Measurements from ENCODE around the gene FREM1.
A peak's percentile ranks its signal among the peaks of the same experiment; 100 is the strongest.

The FREM1 gene

GRCh38 chr9:14909181-14909580 lies 1.0 kb downstream of the FREM1 start:
- no peak for DNase-seq

- DNase-seq = no peak
Measured at GRCh38 chr9:14908295-14909180, 1.7 kb downstream of the FREM1 start.

- DNase-seq = no peak
Measured at GRCh38 chr9:14907696-14908095, 2.5 kb downstream of the FREM1 start.

DNA sequence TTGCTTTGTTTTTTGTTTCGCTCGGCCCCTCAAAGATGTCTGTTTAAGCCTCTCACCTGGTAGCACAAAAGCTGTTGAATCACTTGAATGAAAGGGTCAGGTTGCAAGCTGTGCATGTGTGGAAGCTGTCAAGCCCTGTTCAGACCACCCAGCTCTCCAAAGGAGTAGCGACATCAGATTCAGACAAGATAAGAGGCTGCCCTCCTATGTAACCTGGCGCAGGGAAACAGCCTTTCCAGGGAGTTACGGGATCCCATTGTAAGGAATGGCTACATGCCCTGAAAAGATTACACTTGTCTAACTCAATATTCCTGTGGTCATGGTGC lies 2.9 kb downstream of the FREM1 start:
- no peak for DNase-seq

- DNase-seq = no peak
Measured at GRCh38 chr9:14906644-14907359, 3.4 kb downstream of the FREM1 start.

GRCh38 chr9:14906000-14906399 lies 4.2 kb downstream of the FREM1 start:
- DNase-seq = no peak

DNA sequence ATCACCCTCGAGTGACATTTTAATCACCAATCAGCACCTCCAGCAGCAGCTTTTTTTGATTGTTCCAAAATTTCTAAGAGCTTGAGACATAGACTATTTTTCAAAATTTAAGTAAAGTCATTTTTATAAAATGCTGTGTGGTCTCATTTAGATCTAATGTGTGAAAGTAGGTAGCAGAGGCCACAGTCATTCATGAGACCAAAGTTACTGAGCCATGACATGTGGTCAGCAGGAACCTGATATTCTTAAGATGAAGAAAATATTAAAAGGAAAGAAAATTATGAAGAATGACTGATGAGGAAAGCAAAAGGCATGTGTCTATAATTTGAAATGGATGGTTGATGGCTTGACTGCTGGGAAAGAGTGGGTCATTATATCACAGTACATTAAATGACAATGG lies 7.2 kb downstream of the FREM1 start:
- DNase-seq = no peak

- no peak for DNase-seq
Measured at GRCh38 chr9:14902561-14902960, 7.7 kb downstream of the FREM1 start.

DNA sequence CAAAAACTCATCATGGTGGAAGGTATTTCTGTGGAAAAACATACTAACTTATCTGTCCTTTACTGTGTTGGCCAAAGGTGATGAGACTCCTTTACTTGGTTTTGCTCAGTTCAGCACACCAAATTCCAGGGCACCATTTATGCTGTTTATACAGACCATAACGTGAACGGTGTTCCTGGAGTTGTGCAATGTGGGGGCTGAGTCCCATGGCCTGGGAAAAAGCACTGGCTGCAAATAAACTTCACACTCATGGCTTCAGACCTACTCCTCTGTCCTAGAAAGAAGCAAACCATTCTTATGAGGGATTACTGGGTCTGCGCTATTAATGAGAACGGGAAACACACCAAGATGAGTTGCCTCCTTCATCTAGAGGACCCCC lies 10.4 kb downstream of the FREM1 start:
- no peak for DNase-seq

- no peak for DNase-seq
Measured at GRCh38 chr9:14899042-14899814, 11.0 kb downstream of the FREM1 start.

DNA sequence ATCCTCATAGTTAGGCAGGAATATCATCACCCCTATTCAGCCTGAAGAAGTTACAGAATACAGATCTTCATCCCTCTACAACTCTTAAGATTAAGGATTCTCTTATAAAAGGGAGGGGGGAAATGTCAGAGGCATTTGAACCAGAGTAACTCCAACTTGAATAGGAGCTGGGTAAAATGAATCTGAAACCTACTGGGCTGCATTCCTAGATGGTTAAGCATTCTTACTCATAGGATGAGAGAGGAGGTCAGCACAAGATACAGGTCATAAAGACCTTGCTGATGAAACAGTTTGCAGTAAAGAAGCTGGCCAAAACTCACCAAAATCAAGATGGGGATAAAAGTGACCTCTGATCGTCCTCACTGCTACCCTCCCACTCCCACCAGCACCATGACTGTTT lies 14.4 kb downstream of the FREM1 start:
- peak in 1 of 3 donors; percentile 16 for DNase-seq

DNA sequence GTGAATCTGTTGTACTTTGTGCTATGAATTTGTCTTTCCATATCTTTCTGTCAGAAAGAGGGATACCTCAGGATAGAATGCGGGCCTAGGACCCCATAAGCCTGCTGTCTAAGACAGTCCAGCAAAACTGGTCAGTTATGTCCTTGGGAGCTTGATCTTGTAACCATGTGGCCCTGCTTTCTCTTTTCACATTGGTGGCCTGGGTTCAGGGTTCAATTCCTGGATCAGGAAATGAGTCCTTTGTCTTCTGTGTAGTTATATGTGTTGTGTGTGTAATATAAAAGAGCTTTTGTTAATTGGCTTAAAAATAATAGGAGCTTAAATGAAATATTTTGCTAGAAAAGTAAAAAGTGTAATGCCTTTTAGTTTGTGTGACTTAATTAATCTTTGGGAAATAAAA lies 16.9 kb downstream of the FREM1 start:
- no peak for DNase-seq

DNA sequence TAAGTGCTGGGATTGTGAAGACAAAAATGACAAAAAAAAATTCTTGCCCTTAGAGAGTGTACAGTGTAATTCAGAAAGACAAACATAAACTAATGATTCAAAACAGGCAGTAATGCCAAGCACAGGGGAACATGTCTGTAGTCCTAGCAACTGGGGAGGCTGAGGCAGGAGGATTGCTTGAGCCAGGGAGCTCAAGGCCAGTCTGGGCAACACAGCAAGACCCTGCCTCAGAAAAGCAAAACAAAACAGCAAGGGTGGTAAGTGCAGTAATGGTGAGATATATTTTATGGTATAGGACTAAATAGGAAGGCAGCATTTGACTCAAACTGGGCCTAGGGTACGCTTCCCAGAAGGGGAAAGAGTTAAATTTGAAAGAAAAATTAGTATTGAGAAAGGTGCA lies 18.9 kb downstream of the FREM1 start:
- DNase-seq = no peak

- no peak for DNase-seq
Measured at GRCh38 chr9:14889451-14889850, 20.8 kb downstream of the FREM1 start.

DNA sequence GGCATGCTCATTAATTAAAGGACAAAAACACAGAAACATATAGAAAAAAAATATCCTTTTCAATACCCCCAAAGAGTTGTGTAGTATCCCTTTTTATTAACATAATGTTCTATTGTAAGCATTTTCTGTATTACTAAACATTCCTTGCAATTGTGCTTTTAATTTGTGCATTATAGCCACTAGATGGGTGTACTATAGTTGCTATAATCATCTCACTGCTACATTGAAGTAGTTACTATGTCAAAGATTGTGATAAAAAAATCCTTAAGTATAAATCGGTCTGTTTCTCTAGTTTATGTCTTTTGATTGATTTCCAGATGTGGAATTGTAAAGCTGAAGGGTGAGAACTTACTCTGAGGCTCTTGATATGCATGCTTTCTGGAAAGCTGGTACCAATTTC lies 21.4 kb downstream of the FREM1 start:
- DNase-seq = no peak

DNA sequence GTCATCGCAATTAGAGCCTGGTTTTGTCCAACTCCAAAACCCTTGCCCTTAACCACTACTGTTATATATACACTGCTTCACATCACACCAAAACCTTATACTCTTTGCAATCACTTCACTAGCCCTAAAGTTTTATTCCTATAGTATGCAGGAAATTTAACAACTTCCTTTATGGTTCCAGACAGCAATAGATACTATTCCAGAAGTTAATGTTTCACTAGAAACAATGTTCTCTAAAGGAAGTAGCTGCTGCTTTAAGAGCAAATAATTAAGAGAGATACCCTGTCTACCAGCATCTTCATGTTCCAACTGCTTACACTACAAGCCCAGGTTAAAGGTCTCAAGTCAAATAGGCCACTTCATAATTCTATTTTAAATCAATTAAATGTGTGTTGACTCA lies 22.0 kb downstream of the FREM1 start:
- DNase-seq = no peak

DNA sequence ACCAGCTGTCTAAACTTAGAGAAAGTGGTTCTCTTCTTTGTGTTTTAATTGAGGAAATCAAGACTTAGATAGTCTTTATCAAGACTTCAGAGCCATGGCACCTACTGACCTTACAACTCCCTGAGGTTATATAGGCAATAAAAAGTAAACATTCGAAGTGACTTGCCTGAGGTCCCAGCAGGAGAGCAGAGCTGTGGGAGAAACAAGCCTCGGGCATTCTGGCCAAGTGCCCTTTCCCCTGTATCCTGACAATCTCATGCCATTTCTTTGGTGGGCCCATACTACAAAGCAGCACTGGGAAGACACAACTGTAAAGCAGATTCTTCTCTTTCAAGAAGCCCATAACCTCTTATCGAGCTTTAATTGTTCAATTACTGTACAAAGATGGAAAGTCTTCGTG lies 23.1 kb downstream of the FREM1 start:
- no peak for DNase-seq

- DNase-seq = no peak
Measured at GRCh38 chr9:14883310-14883944, 26.8 kb downstream of the FREM1 start.

GRCh38 chr9:14882090-14882489 lies 28.1 kb downstream of the FREM1 start:
- DNase-seq = no peak

DNA sequence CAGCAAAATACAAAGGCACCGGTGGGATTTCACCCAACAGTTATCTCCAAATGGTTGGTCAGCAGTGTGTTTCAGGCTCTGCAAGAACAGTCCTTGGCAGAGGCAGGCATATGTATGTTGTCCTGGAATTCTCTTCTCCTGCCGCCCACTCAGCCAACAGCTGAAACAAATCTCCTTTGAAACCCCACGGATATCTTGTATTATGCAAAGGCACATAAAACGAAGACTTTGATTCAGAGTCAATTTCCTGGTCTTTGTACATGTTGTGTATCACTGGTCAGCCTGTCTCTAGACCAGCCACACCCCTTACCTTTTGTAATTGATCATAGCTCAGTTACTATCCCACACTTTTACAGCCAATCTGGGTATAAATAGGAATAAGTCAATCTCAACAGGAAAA lies 29.2 kb downstream of the FREM1 start:
- DNase-seq = no peak

DNA sequence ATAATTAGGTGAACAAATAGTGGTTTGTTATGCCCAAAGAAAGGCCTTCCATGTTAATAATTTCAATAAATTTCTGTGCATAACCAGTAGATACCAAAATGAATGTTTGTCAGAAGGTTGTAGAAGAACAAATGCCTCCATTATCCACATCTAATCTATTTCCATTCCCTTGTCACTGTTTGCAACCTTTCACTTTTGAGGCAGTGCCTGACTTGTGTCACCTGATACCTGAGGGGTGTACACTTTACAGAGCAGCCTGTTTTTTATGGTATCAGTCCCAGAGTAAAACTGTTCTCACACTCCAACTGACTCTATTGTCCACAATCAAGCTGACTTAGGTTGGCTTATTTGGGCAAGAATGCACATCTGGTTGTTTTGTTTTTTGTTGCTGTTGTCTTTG lies 40.1 kb downstream of the FREM1 start:
- no peak for DNase-seq

DNA sequence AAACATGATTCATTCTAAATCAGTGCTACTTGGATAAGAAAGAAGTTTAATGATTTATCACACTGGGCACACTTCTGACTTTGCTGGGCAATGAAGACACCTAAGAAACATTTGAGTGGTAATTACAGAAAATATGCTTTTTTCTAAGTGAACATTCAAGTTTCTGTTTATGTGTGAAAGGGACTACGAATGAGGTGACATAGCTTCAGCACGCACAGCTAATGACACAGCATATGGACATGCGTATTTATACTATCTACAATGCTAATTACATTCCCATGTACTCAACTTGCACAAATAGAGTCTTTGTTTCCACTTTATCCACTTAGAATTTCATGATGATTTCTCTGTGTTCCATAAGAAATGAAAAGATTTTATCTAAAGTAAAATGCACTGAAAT lies 40.6 kb downstream of the FREM1 start:
- no peak for DNase-seq
